ENCODE data around the gene CDKN2B-AS1. TPM values are rescaled to one million over a fixed set of nuclear protein-coding genes. Genes with fewer than 3 reads are reported as not detected.

CDKN2B-AS1 gene
- total RNA-seq, 4 donors from 2014 or later: 22.7 to 129 (median 52.0) TPM

DNA sequence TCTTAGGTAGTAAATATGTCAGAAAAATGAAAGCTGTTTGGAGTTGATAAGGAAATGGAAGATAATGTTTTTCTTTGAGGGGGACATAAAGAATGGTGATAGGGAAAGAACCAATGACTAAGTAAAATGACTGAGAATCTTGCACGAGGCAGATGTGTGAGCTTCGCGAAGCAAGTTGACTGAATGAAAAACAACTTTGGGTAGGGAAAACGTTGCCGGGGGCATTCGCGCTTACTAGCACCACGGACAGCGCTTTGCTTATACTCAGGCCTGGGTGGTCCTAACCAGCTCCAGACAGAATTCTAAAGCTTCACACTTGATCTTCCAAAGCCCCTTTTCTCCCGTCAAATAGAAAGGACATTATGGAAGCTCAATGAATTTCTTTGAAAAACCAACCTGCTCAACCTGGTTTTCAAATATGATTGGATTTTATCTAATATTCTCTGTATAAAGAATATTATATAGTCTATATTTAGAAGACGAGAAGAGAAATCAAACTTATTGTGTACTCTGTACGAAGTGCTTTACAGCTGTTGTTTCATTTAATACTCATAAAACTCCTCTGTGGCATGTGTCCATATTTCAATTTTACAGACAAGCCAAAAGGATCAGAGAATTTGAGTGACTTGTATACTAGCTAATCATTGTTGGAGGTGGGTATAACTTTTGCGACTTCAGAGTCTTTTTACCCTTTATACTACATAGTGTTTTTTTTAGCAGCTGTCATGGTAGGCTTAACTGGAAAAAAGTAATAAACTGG, 16.5 kb downstream of the CDKN2B-AS1 start:
- H3K4me3 ChIP-seq: no peak overlapping the region
- H3K27me3 ChIP-seq: peaks cover 0 to 3% of the 10 kb centered on the region in 2 donors
- no peak for DNase-seq
- H3K4me1 ChIP-seq: peaks cover 0 to 6% (median under 1%) of the 10 kb centered on the region in 4 donors
- no peaks in the 10 kb centered on the region for H3K9me3 ChIP-seq
- H3K27ac ChIP-seq: no peak overlapping the region
- no peak for TF ChIP-seq POLR2A (IDR thresholded peaks at IDR 0.05)
- TF ChIP-seq, protein P1, sequence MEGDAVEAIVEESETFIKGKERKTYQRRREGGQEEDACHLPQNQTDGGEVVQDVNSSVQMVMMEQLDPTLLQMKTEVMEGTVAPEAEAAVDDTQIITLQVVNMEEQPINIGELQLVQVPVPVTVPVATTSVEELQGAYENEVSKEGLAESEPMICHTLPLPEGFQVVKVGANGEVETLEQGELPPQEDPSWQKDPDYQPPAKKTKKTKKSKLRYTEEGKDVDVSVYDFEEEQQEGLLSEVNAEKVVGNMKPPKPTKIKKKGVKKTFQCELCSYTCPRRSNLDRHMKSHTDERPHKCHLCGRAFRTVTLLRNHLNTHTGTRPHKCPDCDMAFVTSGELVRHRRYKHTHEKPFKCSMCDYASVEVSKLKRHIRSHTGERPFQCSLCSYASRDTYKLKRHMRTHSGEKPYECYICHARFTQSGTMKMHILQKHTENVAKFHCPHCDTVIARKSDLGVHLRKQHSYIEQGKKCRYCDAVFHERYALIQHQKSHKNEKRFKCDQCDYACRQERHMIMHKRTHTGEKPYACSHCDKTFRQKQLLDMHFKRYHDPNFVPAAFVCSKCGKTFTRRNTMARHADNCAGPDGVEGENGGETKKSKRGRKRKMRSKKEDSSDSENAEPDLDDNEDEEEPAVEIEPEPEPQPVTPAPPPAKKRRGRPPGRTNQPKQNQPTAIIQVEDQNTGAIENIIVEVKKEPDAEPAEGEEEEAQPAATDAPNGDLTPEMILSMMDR (IDR thresholded peaks at IDR 0.05): no peak
- no peaks in the 10 kb centered on the region for H3K36me3 ChIP-seq

GRCh38 chr9:22022396-22022795, 27.8 kb downstream of the CDKN2B-AS1 start:
- Histone ChIP-seq H3K9me3 (no peaks in the 10 kb centered on the region), H3K27me3 (no peaks in the 10 kb centered on the region), H3K4me3 (no peak overlapping the region), H3K27ac (no peak overlapping the region), H3K36me3 (no peaks in the 10 kb centered on the region), H3K4me1 (no peaks in the 10 kb centered on the region)
- TF ChIP-seq, protein P1 (IDR thresholded peaks at IDR 0.05): no peak
- TF ChIP-seq POLR2A (IDR thresholded peaks at IDR 0.05): no peak
- DNase-seq: no peak

- no peak for TF ChIP-seq POLR2A (IDR thresholded peaks at IDR 0.05)
- TF ChIP-seq, protein P1 (IDR thresholded peaks at IDR 0.05): no peak
- no peaks in the 10 kb centered on the region for H3K36me3 ChIP-seq
These were observed 32.1 kb downstream of the CDKN2B-AS1 start for GRCh38 chr9:22026696-22027095.

DNA sequence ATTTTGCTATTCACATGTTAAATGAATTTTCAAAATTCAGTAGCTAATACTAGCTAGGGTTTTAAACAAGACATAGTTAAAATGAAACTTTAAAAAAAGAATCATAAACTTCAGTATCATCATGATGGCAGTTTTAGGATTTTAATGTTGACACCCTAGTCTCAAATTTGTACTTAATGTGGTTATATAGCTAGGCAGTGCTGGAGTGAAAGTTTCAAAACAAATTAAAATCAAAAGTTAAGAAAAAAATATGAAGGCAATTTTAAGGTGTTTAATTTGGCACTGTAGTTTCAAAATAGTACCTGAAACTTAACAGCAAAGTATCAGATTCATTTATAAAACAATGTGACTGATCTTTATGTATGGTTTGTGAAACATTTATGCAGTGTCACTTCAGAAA, 33.8 kb downstream of the CDKN2B-AS1 start:
- no peak for DNase-seq
- H3K4me1 ChIP-seq: peaks cover 0 to 6% (median 0%) of the 10 kb centered on the region in 4 donors
- TF ChIP-seq POLR2A (IDR thresholded peaks at IDR 0.05): no peak
- TF ChIP-seq, protein P1 (IDR thresholded peaks at IDR 0.05): no peak
- no peak overlapping the region for H3K4me3 ChIP-seq
- H3K27ac ChIP-seq: no peak overlapping the region
- H3K27me3 ChIP-seq: no peaks in the 10 kb centered on the region
- no peaks in the 10 kb centered on the region for H3K9me3 ChIP-seq
- H3K36me3 ChIP-seq: no peaks in the 10 kb centered on the region

More at GRCh38 chr9:22026696-22027095, 32.1 kb downstream of the CDKN2B-AS1 start:
- no peak for DNase-seq
- Histone ChIP-seq H3K27ac (no peak overlapping the region), H3K4me1 (peaks cover 0 to 6% (median 0%) of the 10 kb centered on the region in 4 donors), H3K27me3 (no peaks in the 10 kb centered on the region), H3K4me3 (no peak overlapping the region), H3K9me3 (no peaks in the 10 kb centered on the region)

DNA sequence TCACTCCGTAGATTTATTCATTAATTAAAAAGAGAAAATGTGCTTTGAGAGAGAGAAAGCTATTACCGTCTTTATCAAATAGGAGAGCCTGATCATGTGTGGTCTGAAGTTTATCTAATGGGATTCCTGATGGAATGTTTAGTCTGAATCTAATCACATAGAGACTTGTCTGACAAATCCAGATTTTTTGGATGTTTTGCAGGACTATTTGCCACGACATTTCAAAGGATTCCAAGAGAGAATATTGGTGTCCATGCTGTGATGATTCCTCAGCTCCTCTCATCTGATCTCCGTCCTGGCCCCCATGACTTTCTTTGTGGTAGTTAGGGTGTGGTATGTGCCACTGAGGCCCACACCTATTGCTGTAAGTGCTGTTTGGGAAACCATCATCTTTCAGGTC, 34.6 kb downstream of the CDKN2B-AS1 start:
- Histone ChIP-seq H3K36me3 (no peaks in the 10 kb centered on the region), H3K9me3 (no peaks in the 10 kb centered on the region), H3K4me3 (no peak overlapping the region), H3K27ac (no peak overlapping the region), H3K4me1 (peaks cover 0 to 6% (median 0%) of the 10 kb centered on the region in 4 donors), H3K27me3 (no peaks in the 10 kb centered on the region)
- DNase-seq: no peak
- no peak for TF ChIP-seq POLR2A (IDR thresholded peaks at IDR 0.05)
- TF ChIP-seq, protein P1 (IDR thresholded peaks at IDR 0.05): no peak

All from Peyer's patch (tissue), 4 donors.